Activated CD8-positive, alpha-beta memory T cell treated with anti-CD3 and anti-CD28 coated beads, Interleukin-2, amount 50 U/mL, for 4 hours (primary cell): ENCODE measurements around the gene CELF4.

Source experiments
- DNase-seq: peaks from one replicate; pipeline ENCODE4 v3.0.0-alpha.2; 2020

CELF4 gene

DNA sequence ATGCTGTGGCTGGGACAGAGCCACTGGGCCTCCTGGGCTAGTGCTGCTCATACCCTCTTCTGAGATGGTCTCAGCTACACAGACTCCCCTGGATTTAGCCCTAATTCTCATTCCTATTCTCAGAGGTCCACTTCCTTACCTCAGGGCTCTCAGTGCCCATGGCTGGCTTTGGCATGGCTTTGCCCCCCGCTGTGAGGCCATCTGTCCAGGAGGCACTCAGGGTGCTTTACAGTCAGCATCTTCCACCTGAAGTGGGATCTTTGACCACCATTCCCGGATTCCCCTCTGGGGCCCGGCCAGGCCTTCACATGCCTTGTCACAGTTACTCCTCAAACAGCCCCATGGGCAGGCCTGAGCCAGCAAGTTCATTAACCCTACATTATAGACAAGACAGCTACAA lies 161.8 kb downstream of the CELF4 start:
- DNase-seq = no peak

DNA sequence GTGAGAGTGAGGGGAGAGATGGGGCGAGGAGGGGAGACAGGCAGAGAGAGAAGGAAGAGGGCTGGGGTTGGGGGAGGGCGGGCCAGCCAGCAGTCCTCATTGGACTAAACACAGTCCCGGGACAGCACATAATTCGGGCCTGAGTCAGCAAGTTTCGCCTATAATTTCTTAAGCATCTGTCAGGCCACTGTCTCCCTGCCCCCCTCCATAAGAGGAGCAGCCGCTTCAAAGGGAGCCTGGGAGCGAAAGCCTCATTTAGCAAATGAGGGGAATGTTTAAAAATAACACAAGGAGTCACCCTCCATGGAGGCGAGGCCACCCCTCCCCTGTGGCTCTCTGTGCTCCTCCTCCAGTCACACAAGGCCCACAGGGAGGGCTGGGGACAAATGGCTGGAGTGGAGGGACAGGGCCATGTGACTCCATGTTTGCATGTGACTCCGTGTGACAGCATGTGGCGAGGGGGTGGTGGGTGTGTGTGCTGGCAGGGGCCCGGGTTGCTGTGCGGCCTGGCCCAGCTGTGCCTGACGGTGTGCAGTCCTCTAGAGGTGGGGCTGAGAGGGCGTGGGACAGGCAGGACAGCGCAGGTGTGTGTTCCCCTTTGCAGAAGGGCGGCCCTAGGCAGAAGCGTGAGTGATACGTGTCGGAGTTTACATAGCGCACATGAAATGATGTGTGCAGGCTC lies 162.4 kb downstream of the CELF4 start:
- DNase-seq = no peak

DNA sequence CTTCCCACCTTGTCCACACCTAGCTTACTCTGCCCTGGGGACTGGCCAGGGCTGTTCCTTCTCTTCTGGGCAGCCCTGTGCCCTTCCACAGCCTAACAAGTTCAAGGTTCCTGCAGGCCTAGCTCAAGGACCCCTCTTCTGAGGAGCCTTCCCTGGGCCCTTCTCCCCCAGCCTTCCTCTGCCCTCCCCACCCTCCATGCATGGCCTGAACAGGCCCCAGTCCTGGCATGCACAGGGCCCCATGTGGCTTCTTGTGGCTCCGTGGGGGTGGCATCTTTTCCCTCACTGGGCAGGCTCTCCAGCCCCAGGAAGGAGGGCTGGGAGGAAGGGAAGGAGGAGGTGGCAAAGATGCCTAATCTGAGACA lies 162.9 kb downstream of the CELF4 start:
- DNase-seq = no peak

DNA sequence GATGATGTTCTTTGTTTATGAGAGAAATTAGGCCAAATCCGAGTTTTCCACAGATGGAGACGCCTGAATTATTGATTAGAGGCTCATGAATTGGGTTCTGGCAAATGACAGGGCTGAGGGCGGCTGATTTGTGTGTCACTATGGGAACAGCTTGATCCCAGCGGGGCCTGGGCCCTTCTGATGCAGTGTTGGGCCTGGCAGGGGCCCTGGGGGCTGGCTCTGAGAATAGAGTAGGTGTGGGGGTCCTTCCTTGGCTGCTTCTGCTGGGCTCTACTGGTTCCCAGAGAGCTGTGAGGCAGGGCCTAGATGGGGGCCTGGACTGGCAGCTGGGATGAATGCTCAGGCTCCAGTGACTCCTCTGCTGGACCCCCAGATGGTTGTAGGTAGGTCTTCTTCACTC lies 164.8 kb downstream of the CELF4 start:
- DNase-seq = no peak

DNA sequence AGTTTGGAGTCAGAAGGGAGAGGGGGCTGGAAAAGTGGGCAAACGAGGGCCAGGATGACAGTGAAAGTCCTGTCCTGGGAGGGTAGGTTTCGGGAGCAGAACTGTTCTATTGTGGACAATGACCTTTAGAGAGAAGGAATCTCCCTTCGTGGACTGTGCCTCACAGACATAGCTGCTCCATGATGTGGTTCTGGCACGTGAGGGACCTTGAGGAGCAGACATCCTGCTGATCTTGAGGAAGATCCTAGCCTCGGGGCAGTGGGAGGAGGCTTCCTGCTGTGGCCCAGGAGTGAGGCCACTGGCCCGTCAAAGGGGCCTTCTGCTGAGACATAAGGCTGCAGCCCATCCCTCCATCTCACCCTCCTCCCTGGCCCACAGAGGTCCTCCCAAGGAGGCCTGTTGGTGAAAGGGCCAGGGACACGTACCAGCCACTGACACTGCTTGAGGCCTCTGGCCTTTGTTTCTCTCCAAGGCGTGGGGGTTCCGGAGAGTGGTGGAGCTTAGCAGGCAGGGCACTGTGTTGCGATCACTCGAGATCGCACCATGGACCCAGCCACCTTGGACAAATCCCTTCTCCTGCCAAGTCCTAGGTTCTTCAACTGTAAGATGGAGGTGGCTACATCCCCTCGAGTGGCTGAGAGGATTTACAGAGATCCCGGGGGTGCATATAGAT lies 167.2 kb downstream of the CELF4 start:
- DNase-seq = no peak

DNA sequence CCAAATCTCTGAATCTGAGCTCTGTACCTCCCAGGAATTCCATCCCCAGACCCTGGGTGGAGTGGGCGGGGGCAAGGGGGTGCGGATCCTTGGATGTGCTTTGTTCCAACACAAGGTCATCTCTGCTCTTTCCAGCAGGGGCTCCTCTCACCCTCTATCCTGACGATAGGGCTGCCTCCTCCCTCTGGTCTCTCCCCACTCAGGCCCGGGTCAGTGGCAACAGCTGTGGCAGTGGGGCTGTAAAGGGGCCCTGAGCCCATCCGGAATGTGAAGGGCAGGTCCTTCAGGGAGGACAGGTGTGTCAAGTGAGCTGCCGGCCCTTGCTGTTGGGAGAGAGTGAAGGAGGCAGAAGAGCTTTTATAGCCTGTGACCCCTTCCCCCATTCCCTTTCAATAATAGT lies 167.8 kb downstream of the CELF4 start:
- no peak for DNase-seq

DNA sequence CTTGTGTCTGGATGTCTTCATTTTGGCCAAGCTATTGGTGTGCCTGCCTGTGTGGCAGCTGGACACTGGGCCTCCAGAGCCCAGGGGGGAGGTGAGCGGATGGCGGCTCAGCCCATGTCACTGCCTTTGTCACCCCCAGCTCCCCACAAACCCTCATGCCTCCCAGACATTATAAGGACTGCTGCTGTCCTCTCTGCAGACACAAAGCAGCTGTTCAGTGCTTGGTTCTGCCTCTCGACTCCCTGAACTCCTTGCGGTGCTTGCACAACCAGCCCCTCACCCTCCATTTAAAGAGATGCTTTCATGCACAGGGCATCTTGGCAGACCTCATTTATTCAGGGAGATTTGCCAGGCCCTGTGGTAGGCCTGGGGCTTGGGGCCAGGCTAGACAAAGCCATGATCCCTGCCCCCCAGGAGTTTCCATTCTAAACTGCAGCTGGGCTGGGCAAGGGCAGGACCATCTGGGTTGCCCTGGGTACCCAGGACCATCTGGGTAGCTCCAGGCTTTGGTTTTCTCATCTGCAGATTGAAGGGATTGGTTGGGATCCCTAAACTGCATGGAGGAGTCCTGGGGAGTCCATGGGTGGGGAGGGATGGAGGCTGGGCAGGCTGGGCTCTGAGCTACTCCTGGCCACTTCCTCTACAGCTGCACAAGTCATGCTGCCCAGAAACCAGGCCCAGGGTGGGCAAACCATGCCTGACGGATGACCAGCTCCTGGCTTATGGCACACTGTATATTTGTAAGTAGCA lies 168.5 kb downstream of the CELF4 start:
- DNase-seq = no peak

DNA sequence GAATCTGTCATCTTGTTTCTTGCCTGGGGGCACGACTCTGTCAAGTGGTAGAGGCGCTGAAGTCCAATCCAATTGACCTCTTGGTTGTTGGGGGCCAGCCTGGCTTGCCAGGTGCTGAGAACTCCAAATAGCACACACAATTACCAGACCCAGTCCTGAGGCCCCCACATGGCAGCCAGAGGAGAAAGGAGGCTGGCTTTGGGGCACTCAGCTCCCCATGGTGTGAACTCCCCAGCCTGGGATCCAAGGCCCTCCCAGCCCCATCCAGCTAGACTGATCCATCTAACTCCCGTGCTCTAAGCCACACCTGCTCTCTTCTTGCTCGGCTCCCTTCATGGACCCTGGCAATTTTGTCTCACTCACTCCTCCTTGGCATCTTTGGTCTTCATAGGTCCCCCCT lies 170.0 kb downstream of the CELF4 start:
- no peak for DNase-seq

DNA sequence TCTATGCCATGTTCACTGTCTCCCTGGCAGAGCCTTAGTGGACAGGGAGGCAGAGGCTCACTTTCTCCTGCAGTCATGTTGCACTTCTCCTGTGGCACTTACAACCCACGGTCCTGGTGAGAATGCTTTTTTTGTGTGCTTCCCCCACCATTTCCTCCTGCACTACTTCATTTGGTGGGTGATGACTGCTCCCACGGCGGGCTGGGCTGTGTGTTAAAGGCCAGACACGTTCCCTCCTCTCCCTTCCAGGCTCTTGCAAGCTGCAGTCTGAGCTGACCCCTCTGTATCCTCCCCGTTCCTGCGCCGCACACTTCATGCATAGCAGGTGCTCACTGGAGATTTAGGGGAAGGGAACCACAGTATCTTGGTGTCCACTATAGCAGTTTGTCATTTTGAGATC lies 170.5 kb downstream of the CELF4 start:
- no peak for DNase-seq

DNA sequence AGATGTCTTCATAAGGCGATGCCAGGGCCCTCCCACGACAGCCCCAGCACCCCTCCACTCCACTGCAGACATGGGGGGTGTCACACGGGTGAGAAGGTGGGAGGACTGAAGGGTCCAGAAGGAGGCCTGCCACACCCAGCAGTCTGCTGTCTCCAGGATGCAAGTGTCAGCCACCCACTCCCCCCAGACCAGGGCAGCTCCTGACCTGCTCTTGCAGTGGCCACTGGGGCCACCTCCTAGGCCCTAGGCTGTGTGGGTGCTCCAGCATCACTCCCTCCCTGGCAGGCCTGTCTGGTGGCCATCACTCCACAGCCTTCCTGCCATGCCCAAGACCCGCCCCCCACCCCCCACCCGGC lies 171.0 kb downstream of the CELF4 start:
- DNase-seq = no peak

DNA sequence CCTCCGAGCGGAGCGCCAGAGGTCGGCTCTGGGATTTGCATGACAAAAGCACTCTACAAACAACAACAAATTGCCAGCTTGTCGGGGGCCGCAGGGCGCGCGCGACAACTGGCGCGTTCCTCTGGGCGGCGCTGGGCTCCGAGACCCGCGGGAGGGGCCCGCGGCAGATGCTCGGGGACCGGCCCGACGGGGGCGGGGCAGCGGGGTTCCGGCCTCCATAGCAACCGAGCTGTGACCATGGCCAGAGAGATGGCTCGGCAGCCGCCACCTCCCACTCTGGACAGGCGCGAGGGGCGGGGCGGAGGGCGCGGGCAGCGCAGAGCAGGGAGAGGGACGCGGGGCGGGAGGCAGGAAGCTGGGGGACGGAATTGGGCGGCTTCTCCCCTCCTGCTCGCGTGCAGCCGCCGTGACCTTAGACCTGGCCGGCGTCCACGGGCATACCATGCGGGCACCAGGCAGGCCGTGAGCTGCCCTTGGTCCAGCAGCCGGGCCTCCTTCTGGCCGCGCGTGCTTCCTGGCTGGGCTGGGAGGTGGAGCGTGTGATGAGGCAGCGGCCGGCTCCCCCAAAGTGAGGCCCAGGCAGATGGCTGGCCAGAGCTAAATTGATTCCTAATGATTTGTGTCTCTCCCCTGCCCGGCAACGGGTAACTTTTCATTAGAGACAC lies 171.5 kb downstream of the CELF4 start:
- DNase-seq = no peak

DNA sequence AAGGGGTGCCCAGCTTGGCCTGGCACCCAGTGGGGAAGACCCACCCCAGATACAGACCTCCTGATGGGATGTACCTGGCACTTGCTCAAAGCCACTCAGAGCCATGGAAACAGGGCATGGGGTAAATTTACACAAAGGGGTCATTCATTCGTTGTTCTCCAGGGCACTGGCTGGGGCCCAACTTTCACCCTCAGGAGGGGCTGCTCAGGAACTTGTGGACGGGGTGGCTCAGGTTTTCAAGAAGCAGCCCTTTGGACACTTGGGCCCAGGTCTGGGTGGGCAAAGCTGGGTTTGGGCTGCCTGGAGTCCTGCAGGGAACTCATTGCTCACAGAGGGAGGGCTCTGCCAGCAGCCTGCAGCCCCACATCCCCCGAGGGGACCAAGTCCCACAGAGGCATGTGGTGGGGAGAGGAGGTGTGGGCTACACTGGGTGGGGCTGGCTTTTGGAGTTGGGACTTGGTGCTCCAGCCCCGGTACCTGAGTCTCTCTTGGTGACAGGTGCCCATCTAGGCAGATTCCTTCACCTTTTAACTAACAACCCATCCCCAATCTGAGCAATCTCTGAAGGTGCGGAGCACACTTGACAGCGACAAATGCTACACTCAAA lies 172.3 kb downstream of the CELF4 start:
- DNase-seq = no peak

DNA sequence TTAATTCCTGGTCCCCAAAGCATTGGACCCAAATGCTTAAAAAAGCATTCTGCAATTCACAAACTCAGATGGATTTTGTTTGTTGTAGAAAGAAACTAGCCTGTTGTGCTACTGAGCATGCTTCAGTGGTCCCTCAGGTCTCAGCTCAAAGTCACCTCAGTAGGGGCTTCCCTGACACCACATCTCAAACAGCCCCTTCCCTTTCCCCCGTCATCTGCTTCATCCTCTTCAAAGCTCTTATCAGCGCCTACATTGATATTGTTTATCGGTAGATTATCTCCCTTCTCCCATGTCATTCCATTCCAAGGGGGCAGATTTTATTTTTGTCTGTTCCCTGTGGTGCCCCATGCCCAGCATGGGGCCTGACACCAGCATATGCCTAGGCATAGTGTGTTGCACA lies 172.9 kb downstream of the CELF4 start:
- no peak for DNase-seq

DNA sequence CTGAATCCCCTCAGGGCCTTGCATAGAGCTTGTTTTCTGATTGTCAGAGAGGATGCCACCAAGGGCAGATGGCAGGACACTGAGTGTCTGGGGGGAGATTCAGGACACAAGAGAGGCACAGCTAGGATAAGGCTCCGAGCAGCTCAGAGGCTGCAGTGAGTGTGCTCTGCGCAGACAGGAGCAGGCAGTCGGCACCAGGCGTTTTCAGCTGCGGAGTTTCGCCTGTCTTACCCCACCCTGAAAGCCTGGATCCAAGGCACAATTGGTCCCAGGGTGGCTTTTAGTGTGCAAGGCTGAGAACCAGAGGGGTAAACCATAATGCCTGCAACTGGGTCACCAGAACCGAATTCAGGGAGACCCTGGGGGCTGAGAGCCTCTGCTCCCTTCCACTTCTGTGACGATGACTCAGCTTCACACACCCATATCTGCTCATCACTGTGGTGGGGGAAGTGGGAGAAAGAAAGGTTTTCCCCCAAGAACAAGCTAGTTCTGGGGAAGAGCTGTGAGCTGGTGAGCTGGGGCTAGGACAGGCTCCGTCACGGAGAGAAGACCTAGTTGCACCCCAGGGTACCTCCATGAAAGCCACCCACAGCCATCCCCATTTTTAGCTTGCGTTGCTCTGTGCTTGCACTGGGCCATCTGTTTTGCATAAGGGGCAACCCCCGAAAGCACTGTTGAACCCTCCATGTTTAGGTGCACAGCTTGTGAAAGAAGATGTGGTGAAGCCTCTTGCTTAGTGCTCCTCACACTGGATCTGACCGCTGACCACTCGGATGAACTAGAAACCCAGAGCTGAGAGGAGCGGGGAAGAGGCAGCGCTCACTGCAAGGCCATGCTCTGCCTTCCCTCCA lies 173.7 kb downstream of the CELF4 start:
- no peak for DNase-seq

DNA sequence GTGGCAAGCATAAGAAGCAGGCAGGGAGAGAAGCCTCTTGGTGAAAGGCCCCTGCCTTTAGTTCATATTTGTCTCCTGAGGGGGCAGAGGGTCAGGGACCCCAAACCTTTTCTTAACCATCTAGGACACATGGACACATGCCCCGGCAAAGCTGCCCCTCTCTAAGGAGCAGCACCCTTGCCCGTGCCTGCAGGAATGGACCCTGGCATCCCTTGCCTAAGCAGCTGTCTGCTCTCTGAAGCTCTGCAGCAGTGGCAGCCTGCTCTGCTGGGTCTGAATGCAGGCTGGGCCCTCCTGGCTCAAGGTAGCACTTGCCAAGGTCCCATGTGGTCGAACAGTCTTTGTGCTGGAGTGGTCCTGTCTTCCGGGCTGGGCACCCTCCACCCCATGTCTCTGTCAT lies 174.4 kb downstream of the CELF4 start:
- DNase-seq = no peak

DNA sequence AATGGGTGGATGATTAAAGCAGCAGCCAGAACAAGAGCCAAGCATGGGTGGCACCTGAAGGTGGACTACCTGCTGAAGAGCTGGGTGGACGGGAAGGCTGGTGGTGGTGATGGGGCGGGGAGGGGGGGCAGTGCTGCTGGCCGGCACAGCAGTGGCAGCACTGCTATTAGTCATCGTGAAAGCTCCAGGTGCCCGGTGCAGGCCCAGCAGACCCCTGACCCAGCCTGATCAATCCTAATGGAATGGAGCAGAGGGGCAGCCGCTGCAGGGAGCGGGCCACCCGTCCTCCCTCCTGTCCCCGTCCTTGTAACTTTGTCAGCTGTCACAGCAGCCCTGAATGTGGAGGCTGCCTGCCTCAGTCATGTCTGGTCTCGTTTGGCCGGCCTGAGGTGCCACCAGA lies 174.9 kb downstream of the CELF4 start:
- no peak for DNase-seq

DNA sequence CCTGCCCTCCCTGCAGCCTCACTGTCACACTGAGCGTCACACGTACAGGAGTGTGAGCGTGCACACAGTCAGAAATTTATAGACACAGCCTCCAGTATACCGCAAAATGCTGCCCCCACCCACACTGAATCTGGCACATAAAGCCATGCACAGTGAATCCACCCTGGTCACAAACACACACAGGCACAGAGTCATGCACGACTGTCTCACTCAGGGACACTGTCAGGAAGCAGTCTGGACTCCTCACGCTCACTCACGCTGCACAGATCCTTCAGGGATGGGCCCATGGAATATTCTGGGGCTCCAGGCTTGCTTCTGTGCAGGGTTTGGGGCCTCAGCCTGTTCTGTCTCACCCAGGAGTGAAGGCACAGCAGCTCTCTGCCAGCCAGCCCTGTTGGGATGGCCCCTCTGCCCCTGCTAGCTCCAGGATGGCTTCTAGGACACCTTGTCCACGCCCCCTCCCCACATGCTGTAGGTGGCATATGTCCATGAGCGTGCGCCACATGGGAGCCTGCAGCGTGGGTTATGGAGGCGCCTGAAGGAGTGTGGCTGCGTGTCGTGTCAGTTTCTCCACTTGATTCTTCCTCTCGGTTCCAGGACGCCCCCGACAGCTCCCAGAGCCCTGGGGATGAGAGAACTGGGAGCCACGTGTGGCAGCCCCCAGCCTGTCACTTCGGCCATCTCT lies 175.8 kb downstream of the CELF4 start:
- DNase-seq = no peak

DNA sequence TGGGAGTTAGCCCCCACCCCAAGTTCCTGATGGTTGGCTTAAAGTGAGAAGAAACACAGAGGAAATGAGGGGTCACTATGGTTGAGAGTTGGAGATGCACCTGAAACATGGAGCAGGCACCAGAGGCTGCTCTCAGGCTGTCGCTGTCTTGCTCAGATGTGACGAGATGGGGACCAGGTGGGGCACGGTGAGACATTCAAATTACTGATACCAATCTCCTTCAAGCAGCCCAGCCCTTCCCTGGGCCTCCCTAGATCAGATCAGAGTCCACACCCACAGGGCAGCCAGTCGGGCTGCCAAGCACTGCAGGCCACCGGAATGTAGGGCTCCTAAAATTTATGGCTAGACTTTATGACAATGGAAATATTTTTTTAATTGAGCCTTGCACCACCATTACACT lies 176.6 kb downstream of the CELF4 start:
- no peak for DNase-seq

DNA sequence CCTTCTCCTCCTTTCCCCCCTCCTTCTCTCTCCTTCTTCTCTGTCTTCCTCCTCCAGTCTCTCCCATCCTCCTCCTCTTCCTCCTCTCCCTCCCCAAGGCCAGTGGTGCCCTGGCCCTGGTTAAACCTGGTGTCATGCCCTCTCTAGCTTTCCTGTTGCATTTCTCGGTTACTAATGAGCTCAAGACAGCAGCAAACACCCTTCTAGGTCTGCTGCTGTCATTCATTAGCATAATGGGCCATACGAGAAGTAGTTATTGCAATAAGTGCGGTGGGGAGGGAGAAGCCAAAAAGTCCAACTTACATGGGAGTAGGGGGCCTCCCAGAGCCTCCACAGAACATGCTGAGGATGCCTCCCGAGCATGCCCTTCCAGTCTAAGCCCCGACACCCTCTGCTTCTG lies 177.2 kb downstream of the CELF4 start:
- DNase-seq = no peak

DNA sequence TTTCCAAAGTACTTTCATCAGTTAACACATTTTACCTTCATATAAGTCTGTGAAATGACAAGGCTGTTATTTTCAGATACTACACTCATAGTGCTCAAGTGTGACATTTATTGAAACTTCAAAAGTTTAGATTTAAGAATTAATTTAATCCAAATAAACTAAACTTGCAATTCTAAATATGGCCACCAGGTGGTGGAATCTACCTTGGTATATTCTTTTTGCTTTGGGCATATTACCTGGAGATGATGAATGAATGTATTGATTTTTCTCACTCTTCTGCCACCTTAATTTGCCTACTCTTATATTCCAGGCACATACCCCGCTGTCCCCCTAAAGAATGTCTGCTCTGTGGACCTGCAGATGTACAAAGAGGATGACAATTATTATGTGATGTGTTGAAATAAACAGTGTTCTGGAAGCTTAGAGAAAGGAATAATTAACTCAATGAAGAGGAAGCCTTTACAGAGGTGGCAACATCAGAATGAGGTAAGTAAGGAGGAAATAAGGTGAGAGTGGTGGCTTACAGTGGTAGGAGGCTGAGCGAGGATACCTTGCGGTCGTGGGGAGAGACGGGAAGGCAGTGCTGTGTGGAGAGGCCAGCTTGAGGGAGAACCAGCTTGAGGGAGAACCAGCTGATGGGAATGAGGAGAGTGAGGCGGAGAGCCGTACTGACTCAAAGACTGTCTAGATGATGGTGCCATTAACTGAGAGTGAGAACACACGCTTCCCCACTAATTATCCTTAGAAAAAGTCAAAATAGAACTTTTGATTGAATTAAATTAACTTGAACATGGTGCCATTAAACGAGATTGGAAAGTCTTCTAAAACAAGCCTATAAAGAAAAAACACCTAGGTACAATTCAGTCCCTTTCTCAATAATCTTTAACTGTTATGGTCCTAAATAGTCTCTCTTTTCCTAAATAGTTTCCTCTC lies 179.5 kb downstream of the CELF4 start:
- DNase-seq = no peak
